Left ventricle myocardium inferior (tissue), 1 donor: ENCODE results near the gene PRKCZ. TPM values are rescaled to one million over a fixed set of nuclear protein-coding genes. Genes with fewer than 3 reads are reported as not detected.

Experiments
- DNase-seq: peaks from one replicate; pipeline ENCODE4 v3.0.0-alpha.2; 2020
- H3K27ac ChIP-seq: fragments of 200-600 bp; replicated peaks from 2 replicates; pipeline ENCODE4 v1.8.0; 2021
- H3K27me3 ChIP-seq: fragments of 200-600 bp; 2 replicates; pipeline ENCODE4 v1.8.0; 2021; ENCODE audit warnings: low read depth
- H3K36me3 ChIP-seq: fragments of 200-600 bp; 2 replicates; pipeline ENCODE4 v1.8.0; 2021
- H3K4me1 ChIP-seq: fragments of 200-600 bp; 2 replicates; pipeline ENCODE4 v1.8.0; 2021
- H3K4me3 ChIP-seq: fragments of 200-600 bp; 2 replicates; pipeline ENCODE4 v1.8.0; 2021; ENCODE audit warnings: mild to moderate bottlenecking, moderate library complexity
- H3K9me3 ChIP-seq: fragments of 200-600 bp; replicated peaks from 2 replicates; pipeline ENCODE4 v1.8.0; 2021
- intact Hi-C: fragments of 100-400 bp; cut with micrococcal nuclease; formaldehyde crosslinking; loops from one replicate; pipeline ENCODE4 v1.11.0; 2022
- total RNA-seq: library from RNA; stranded (reverse); fragmentation: NEBNext Ultra II Directional; extraction: Animal tissue kit (Norgen Biotek cat#: 25700); gene quantifications from one replicate; pipeline ENCODE4 v1.2.1, GENCODE V29; 2021
- TF ChIP-seq, protein P1 (sequence below): fragments of 200-600 bp; IDR thresholded peaks from 2 replicates; pipeline ENCODE4 v1.8.0; 2021; ENCODE audit warnings: antibody characterized with exemption, mild to moderate bottlenecking, borderline replicate concordance
- donor health status: DM: no; HTN: yes; CAD: no; lungs with severe emphysema.

PRKCZ gene
- total RNA-seq, 1 donor from 2014 or later = 19.1 TPM

GRCh38 chr1:2038229-2038628 lies 12.0 kb upstream of the PRKCZ start:
- H3K4me3 ChIP-seq = no peak overlapping the region
- intact Hi-C loops = no loop called here
- H3K27me3 ChIP-seq = peaks cover 5% of the 10 kb centered on the region

DNA sequence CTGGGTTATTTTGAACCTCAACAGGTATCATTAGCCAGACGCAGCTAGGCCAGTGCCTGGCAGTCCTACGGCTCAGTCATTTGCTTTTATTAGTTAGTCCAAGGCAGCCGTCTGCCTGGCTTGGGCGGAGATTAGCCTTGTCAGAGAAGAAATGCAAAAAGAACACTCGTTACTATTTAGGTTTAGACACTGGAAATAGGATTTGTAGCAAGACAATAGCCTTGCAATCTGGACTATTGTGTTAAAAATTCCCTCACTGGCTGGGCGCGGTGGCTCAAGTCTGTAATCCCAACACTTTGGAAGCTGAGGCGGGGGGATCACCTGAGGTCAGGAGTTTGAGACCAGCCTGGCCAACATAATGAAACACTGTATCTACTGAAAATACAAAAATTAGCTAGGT lies 11.0 kb upstream of the PRKCZ start:
- Histone ChIP-seq H3K4me3 (no peak overlapping the region), H3K27me3 (peaks cover 14% of the 10 kb centered on the region), H3K27ac (no peak overlapping the region), H3K9me3 (peaks cover 6% of the 10 kb centered on the region), H3K36me3 (no peaks in the 10 kb centered on the region), H3K4me1 (no peaks in the 10 kb centered on the region)
- no peak for DNase-seq
- TF ChIP-seq, protein P1, sequence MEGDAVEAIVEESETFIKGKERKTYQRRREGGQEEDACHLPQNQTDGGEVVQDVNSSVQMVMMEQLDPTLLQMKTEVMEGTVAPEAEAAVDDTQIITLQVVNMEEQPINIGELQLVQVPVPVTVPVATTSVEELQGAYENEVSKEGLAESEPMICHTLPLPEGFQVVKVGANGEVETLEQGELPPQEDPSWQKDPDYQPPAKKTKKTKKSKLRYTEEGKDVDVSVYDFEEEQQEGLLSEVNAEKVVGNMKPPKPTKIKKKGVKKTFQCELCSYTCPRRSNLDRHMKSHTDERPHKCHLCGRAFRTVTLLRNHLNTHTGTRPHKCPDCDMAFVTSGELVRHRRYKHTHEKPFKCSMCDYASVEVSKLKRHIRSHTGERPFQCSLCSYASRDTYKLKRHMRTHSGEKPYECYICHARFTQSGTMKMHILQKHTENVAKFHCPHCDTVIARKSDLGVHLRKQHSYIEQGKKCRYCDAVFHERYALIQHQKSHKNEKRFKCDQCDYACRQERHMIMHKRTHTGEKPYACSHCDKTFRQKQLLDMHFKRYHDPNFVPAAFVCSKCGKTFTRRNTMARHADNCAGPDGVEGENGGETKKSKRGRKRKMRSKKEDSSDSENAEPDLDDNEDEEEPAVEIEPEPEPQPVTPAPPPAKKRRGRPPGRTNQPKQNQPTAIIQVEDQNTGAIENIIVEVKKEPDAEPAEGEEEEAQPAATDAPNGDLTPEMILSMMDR = no peak
- intact Hi-C loops = no loop called here

More at GRCh38 chr1:2038229-2038628, 12.0 kb upstream of the PRKCZ start:
- Histone ChIP-seq H3K9me3 (peaks cover 6% of the 10 kb centered on the region), H3K36me3 (no peaks in the 10 kb centered on the region), H3K27ac (no peak overlapping the region), H3K4me1 (no peaks in the 10 kb centered on the region)
- DNase-seq = no peak
- TF ChIP-seq, protein P1 = no peak

DNA sequence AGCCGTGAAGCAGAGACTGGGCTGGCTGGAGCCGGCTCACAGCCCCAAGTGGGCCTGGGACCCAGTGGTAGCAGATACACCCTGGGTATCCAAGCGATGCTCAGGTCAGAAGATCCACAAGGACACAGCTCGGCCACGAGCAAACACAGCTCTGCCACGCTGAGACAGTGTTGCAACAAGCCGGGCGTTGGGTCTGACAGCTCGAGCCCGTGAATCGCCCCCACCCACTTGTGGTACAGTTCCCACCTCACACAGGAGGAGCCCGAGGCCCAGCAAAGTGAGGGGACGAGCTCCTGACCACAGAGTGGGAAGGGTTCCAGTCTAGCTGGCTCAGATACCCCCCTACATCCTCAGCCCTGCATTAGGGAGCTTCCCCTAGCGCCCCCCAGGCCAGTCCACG lies 8.9 kb upstream of the PRKCZ start:
- H3K36me3 ChIP-seq = no peaks in the 10 kb centered on the region
- H3K27ac ChIP-seq = no peak overlapping the region
- DNase-seq = no peak
- no peak overlapping the region for H3K4me3 ChIP-seq
- intact Hi-C loops = loop anchor here (10.0 kb wide), 1 partner anchor 87 kb away; no protein-coding TSS in a partner anchor
- peaks cover 6% of the 10 kb centered on the region for H3K9me3 ChIP-seq
- H3K27me3 ChIP-seq = peaks cover 27% of the 10 kb centered on the region
- peaks cover 20% of the 10 kb centered on the region for H3K4me1 ChIP-seq
- TF ChIP-seq, protein P1 = no peak

DNA sequence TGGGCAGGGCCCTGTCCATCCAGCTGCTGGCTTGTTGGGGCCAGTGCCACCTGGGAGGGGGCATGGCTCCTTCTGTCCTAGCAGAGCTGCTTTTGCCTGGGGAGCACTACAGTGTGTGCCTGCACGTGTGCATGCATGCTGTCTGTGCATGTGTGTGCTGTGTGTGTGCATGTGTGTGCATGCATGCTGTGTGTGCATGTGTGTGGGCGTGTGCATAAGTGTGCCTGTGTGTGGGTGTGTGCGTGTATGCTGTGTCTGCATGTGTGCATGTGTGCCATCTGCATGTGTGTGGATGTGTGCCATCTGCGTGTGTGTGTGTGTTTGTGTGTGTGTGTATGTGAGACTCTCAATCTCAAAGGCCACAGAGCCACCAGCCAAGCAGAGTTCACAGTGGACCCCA lies 8.3 kb upstream of the PRKCZ start:
- H3K4me1 ChIP-seq = peaks cover 22% of the 10 kb centered on the region
- H3K27me3 ChIP-seq = peaks cover 33% of the 10 kb centered on the region
- intact Hi-C loops = loop anchor here (10.0 kb wide), 1 partner anchor 87 kb away; no protein-coding TSS in a partner anchor

GRCh38 chr1:2042830-2043773 lies 7.1 kb upstream of the PRKCZ start:
- Histone ChIP-seq H3K27me3 (peaks cover 45% of the 10 kb centered on the region), H3K4me3 (no peak overlapping the region), H3K4me1 (peaks cover 22% of the 10 kb centered on the region), H3K27ac (no peak overlapping the region), H3K36me3 (no peaks in the 10 kb centered on the region), H3K9me3 (peaks cover 5% of the 10 kb centered on the region)
- TF ChIP-seq, protein P1 = no peak
- intact Hi-C loops = loop anchor here (10.0 kb wide), 1 partner anchor 88 kb away; no protein-coding TSS in a partner anchor
- no peak for DNase-seq

More for the DNA sequence above, 8.3 kb upstream of the PRKCZ start:
- no peak overlapping the region for H3K27ac ChIP-seq
- H3K9me3 ChIP-seq = peaks cover 6% of the 10 kb centered on the region
- TF ChIP-seq, protein P1 = no peak
- no peaks in the 10 kb centered on the region for H3K36me3 ChIP-seq
- no peak overlapping the region for H3K4me3 ChIP-seq
- DNase-seq = no peak
